HepG2 (cell line): Measurements from ENCODE around the gene IQCE. TPM values are rescaled to one million over a fixed set of nuclear protein-coding genes. Genes with fewer than 3 reads are reported as not detected.

ENCODE experiments used
- AKAP8 ChIP-seq: sonication (generic); formaldehyde crosslinking; IDR thresholded peaks from 2 replicates; pipeline ENCODE4 v1.5.1; 2020; ENCODE audit warnings: mild to moderate bottlenecking, missing genetic modification reagents
- GZF1 ChIP-seq: sonication (generic); formaldehyde crosslinking; IDR thresholded peaks from 2 replicates; pipeline ENCODE4 v1.5.1; 2020; ENCODE audit warnings: mild to moderate bottlenecking, missing genetic modification reagents
- HDAC1 ChIP-seq: sonication (generic); formaldehyde crosslinking; IDR thresholded peaks from 2 replicates; pipeline ENCODE4 v1.5.1; 2020; ENCODE audit warnings: mild to moderate bottlenecking, missing genetic modification reagents
- MTA3 ChIP-seq: sonication (generic); formaldehyde crosslinking; IDR thresholded peaks from 2 replicates; pipeline ENCODE4 v1.4.0; 2020; ENCODE audit warnings: missing genetic modification reagents
- PATZ1 ChIP-seq: sonication (generic); formaldehyde crosslinking; IDR thresholded peaks from 2 replicates; pipeline ENCODE4 v1.4.0; 2020; ENCODE audit warnings: missing genetic modification reagents
- POLR2AphosphoS2 ChIP-seq: IDR thresholded peaks from 2 replicates; pipeline ENCODE4 v1.6.1; 2011; ENCODE audit warnings: low read depth, low read length, improper control_type of control experiment
- TEF ChIP-seq: sonication (generic); formaldehyde crosslinking; IDR thresholded peaks from 2 replicates; pipeline ENCODE4 v1.5.0; 2020; ENCODE audit warnings: missing genetic modification reagents
- ZFP36L1 ChIP-seq: sonication (generic); formaldehyde crosslinking; IDR thresholded peaks from 2 replicates; pipeline ENCODE4 v1.8.0; 2022; ENCODE audit warnings: mild to moderate bottlenecking, missing genetic modification reagents, moderate library complexity
- ZNF44 ChIP-seq: sonication (generic); formaldehyde crosslinking; IDR thresholded peaks from 2 replicates; pipeline ENCODE4 v1.5.1; 2020; ENCODE audit warnings: mild to moderate bottlenecking, missing genetic modification reagents
- ZNF777 ChIP-seq: sonication (generic); formaldehyde crosslinking; IDR thresholded peaks from 2 replicates; pipeline ENCODE4 v1.4.0; 2020; ENCODE audit warnings: missing genetic modification reagents
- ZNF781 ChIP-seq: sonication (generic); formaldehyde crosslinking; IDR thresholded peaks from 2 replicates; pipeline ENCODE4 v1.5.1; 2020; ENCODE audit warnings: borderline replicate concordance, mild to moderate bottlenecking, missing genetic modification reagents; ENCODE audit errors: not compliant biosample characterization
- ZNF83 ChIP-seq: sonication (generic); formaldehyde crosslinking; IDR thresholded peaks from 2 replicates; pipeline ENCODE4 v1.4.0; 2020; ENCODE audit warnings: missing genetic modification reagents, mild to moderate bottlenecking, borderline replicate concordance
- ZNF883 ChIP-seq: sonication (generic); formaldehyde crosslinking; IDR thresholded peaks from 2 replicates; pipeline ENCODE4 v1.5.1; 2020; ENCODE audit warnings: mild to moderate bottlenecking, missing genetic modification reagents; ENCODE audit errors: not compliant biosample characterization
- ZSCAN9 ChIP-seq: IDR thresholded peaks from 2 replicates; pipeline ENCODE4 v1.6.1; 2016; ENCODE audit warnings: borderline replicate concordance
- polyA plus RNA-seq, 8 experiments: library from polyadenylated mRNA; depleted of rRNA in 3 of 8; stranded (reverse) in 7 of 8; unstranded in 1 of 8; fragments of >200 nt; fragmentation: Illumina TruSeq in 4 of 8; extraction: Trizol in 4 of 8; gene quantifications; 2 replicates each; pipeline versions ENCODE4 v1.2.1 to v1.2.3, GENCODE V29; 2011 to 2016; ENCODE audit warnings: low read depth in 4 of 8, missing spikeins in 1 of 8, mixed read lengths in 1 of 8; ENCODE audit not compliant: insufficient read depth in 1 of 8
- total RNA-seq, 5 experiments: library from RNA; depleted of rRNA; stranded (reverse); fragments of >200 nt; fragmentation: Illumina TruSeq; extraction: Trizol; gene quantifications; 2 replicates each; pipeline ENCODE4 v1.2.3, GENCODE V29; 2016; ENCODE audit warnings: low read depth in 1 of 5
- TF ChIP-seq, protein P1 (sequence below): sonication (generic); formaldehyde crosslinking; IDR thresholded peaks from 2 replicates; pipeline ENCODE4 v1.4.0; 2020; ENCODE audit warnings: missing genetic modification reagents, borderline replicate concordance
- TF ChIP-seq, protein P2 (sequence below): sonication (generic); formaldehyde crosslinking; IDR thresholded peaks from 2 replicates; pipeline ENCODE4 v1.5.1; 2020; ENCODE audit warnings: missing genetic modification reagents, mild to moderate bottlenecking, borderline replicate concordance
- TF ChIP-seq, protein P3 (sequence below): fragments of 450-650 bp; IDR thresholded peaks from 2 replicates; pipeline ENCODE4 v1.6.1; 2016

Gene IQCE
- total and polyA plus RNA-seq, 2 of the 13 experiments (the other 11 are each of a cell fraction or from before 2014, with no cell fraction given), result 1.5 to 2.5 TPM

GRCh38 chr7:2621061-2621828 lies 62.5 kb downstream of the IQCE start (continued):
- TF ChIP-seq PATZ1 (CRISPR knock-in tag) (0 out of 2 replicates have a peak, but pooled peaks have one; percentile 26), ZNF781 (CRISPR knock-in tag) (peak; percentile 47), POLR2AphosphoS2 (no peak), AKAP8 (CRISPR knock-in tag) (peak; percentile 59; the same call in 1 of the 2 replicates), ZNF883 (CRISPR knock-in tag) (peak; percentile 14), MTA3 (CRISPR knock-in tag) (no peak), ZSCAN9 (CRISPR knock-in tag) (no peak), ZNF83 (CRISPR knock-in tag) (no peak), HDAC1 (peak; percentile 71), ZFP36L1 (CRISPR knock-in tag) (0 out of 2 replicates have a peak, but pooled peaks have one; percentile 16), GZF1 (CRISPR knock-in tag) (peak; percentile 66; the same call in 1 of the 2 replicates), ZNF777 (CRISPR knock-in tag) (0 out of 2 replicates have a peak, but pooled peaks have one; percentile 26), TEF (no peak), ZNF44 (0 out of 2 replicates have a peak, but pooled peaks have one; percentile 37)
- TF ChIP-seq, protein P1, sequence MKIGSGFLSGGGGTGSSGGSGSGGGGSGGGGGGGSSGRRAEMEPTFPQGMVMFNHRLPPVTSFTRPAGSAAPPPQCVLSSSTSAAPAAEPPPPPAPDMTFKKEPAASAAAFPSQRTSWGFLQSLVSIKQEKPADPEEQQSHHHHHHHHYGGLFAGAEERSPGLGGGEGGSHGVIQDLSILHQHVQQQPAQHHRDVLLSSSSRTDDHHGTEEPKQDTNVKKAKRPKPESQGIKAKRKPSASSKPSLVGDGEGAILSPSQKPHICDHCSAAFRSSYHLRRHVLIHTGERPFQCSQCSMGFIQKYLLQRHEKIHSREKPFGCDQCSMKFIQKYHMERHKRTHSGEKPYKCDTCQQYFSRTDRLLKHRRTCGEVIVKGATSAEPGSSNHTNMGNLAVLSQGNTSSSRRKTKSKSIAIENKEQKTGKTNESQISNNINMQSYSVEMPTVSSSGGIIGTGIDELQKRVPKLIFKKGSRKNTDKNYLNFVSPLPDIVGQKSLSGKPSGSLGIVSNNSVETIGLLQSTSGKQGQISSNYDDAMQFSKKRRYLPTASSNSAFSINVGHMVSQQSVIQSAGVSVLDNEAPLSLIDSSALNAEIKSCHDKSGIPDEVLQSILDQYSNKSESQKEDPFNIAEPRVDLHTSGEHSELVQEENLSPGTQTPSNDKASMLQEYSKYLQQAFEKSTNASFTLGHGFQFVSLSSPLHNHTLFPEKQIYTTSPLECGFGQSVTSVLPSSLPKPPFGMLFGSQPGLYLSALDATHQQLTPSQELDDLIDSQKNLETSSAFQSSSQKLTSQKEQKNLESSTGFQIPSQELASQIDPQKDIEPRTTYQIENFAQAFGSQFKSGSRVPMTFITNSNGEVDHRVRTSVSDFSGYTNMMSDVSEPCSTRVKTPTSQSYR, result peak; percentile 89
- TF ChIP-seq, protein P2, sequence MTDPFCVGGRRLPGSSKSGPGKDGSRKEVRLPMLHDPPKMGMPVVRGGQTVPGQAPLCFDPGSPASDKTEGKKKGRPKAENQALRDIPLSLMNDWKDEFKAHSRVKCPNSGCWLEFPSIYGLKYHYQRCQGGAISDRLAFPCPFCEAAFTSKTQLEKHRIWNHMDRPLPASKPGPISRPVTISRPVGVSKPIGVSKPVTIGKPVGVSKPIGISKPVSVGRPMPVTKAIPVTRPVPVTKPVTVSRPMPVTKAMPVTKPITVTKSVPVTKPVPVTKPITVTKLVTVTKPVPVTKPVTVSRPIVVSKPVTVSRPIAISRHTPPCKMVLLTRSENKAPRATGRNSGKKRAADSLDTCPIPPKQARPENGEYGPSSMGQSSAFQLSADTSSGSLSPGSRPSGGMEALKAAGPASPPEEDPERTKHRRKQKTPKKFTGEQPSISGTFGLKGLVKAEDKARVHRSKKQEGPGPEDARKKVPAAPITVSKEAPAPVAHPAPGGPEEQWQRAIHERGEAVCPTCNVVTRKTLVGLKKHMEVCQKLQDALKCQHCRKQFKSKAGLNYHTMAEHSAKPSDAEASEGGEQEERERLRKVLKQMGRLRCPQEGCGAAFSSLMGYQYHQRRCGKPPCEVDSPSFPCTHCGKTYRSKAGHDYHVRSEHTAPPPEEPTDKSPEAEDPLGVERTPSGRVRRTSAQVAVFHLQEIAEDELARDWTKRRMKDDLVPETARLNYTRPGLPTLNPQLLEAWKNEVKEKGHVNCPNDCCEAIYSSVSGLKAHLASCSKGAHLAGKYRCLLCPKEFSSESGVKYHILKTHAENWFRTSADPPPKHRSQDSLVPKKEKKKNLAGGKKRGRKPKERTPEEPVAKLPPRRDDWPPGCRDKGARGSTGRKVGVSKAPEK (CRISPR knock-in tag), result peak; percentile 95; the same call in 1 of the 2 replicates
- TF ChIP-seq, protein P3, sequence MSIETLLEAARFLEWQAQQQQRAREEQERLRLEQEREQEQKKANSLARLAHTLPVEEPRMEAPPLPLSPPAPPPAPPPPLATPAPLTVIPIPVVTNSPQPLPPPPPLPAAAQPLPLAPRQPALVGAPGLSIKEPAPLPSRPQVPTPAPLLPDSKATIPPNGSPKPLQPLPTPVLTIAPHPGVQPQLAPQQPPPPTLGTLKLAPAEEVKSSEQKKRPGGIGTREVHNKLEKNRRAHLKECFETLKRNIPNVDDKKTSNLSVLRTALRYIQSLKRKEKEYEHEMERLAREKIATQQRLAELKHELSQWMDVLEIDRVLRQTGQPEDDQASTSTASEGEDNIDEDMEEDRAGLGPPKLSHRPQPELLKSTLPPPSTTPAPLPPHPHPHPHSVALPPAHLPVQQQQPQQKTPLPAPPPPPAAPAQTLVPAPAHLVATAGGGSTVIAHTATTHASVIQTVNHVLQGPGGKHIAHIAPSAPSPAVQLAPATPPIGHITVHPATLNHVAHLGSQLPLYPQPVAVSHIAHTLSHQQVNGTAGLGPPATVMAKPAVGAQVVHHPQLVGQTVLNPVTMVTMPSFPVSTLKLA, result peak; percentile 57
